Endometrial microvascular endothelial cells (primary cell): Measurements from ENCODE around the gene PARK7. TPM values are rescaled to one million over a fixed set of nuclear protein-coding genes. Genes with fewer than 3 reads are reported as not detected.
"Not testable (repeated sequence)": the region's sequence is repeated elsewhere in the genome, so short reads cannot be mapped to it uniquely, and the experiment has no call there.

Source experiments
- in situ Hi-C: cut with HindIII; loops from 2 replicates; pipeline ENCODE4 v1.10.0; 2017; ENCODE audit warnings: low sequenced_read_pairs, low pct_unique_long_range_greater_than_20kb; ENCODE audit errors: inconsistent ontology term
- total RNA-seq: library from RNA; depleted of rRNA; stranded (reverse); fragments of >200 nt; gene quantifications from one replicate; pipeline ENCODE4 v1.2.3, GENCODE V29; 2015; ENCODE audit errors: inconsistent ontology term

The PARK7 gene
- total RNA-seq, 1 donor from 2014 or later: 247 TPM

GRCh38 chr1:7941437-7941793 lies 20.1 kb upstream of the PARK7 start:
- in situ Hi-C loops: no loop called here

GRCh38 chr1:7942214-7942921 lies 19.1 kb upstream of the PARK7 start:
- in situ Hi-C loops: no loop called here

GRCh38 chr1:7943251-7943650 lies 18.3 kb upstream of the PARK7 start:
- in situ Hi-C loops: no loop called here

- in situ Hi-C loops: no loop called here
These were observed 12.6 kb upstream of the PARK7 start for GRCh38 chr1:7948960-7949359.

GRCh38 chr1:7952791-7953190 lies 8.7 kb upstream of the PARK7 start:
- in situ Hi-C loops: not testable (repeated sequence)

GRCh38 chr1:7953850-7954609 lies 7.5 kb upstream of the PARK7 start:
- in situ Hi-C loops: no loop called here

- in situ Hi-C loops: no loop called here
These were observed 6.8 kb upstream of the PARK7 start for GRCh38 chr1:7954683-7955082.

GRCh38 chr1:7956218-7957032 lies 5.1 kb upstream of the PARK7 start:
- in situ Hi-C loops: no loop called here

- in situ Hi-C loops: no loop called here
These were observed 1.3 kb upstream of the PARK7 start for GRCh38 chr1:7960165-7960564.

GRCh38 chr1:7960867-7961215 lies 670 bp upstream of the PARK7 start:
- in situ Hi-C loops: no loop called here

- in situ Hi-C loops: no loop called here
These were observed 464 bp downstream of the PARK7 start for GRCh38 chr1:7962014-7962335.

- in situ Hi-C loops: no loop called here
These were observed 1.3 kb downstream of the PARK7 start for GRCh38 chr1:7962636-7963377.

- in situ Hi-C loops: not testable (repeated sequence)
These were observed 1.8 kb downstream of the PARK7 start for GRCh38 chr1:7963378-7963730.

- in situ Hi-C loops: not testable (repeated sequence)
These were observed 2.3 kb downstream of the PARK7 start for GRCh38 chr1:7963841-7964240.

GRCh38 chr1:7964476-7964875 lies 3.0 kb downstream of the PARK7 start:
- in situ Hi-C loops: no loop called here

- in situ Hi-C loops: no loop called here
These were observed 5.7 kb downstream of the PARK7 start for GRCh38 chr1:7967196-7967595.

- in situ Hi-C loops: no loop called here
These were observed 6.1 kb downstream of the PARK7 start for GRCh38 chr1:7967651-7968050.

- in situ Hi-C loops: no loop called here
These were observed 8.7 kb downstream of the PARK7 start for GRCh38 chr1:7970246-7970645.

- in situ Hi-C loops: no loop called here
These were observed 9.5 kb downstream of the PARK7 start for GRCh38 chr1:7971024-7971423.
